Hepatocyte (in vitro differentiated cells): ENCODE results near the gene MEIS2. TPM values are rescaled to one million over a fixed set of nuclear protein-coding genes. Genes with fewer than 3 reads are reported as not detected.

ENCODE experiments used
- DNase-seq: peaks from one replicate; pipeline ENCODE4 v3.0.0-alpha.2; 2016; ENCODE audit warnings: low spot score
- H2AFZ ChIP-seq: fragments of 200-600 bp; sonication (generic); 2 replicates; pipeline ENCODE4 v1.6.0; 2016; ENCODE audit warnings: antibody characterized with exemption, mild to moderate bottlenecking
- H3K27ac ChIP-seq: fragments of 200-600 bp; sonication (generic); 2 replicates; pipeline ENCODE4 v1.5.1; 2016; ENCODE audit warnings: mild to moderate bottlenecking
- H3K27me3 ChIP-seq: fragments of 200-600 bp; sonication (generic); 2 replicates; pipeline ENCODE4 v1.6.1; 2016
- H3K36me3 ChIP-seq: fragments of 200-600 bp; sonication (generic); replicated peaks from 2 replicates; pipeline ENCODE4 v1.5.1; 2016; ENCODE audit warnings: low read depth; ENCODE audit not compliant: insufficient read depth
- H3K4me1 ChIP-seq: fragments of 200-600 bp; sonication (generic); 2 replicates; pipeline ENCODE4 v1.5.1; 2016; ENCODE audit warnings: mild to moderate bottlenecking, moderate library complexity; ENCODE audit not compliant: insufficient read depth
- H3K4me2 ChIP-seq: fragments of 200-600 bp; sonication (generic); 2 replicates; pipeline ENCODE4 v1.6.0; 2016
- H3K4me3 ChIP-seq: fragments of 200-600 bp; sonication (generic); 2 replicates; pipeline ENCODE4 v1.5.1; 2016; ENCODE audit warnings: mild to moderate bottlenecking
- H3K79me2 ChIP-seq: fragments of 200-600 bp; sonication (generic); 2 replicates; pipeline ENCODE4 v1.6.0; 2017; ENCODE audit warnings: mild to moderate bottlenecking
- H3K9me2 ChIP-seq: fragments of 200-600 bp; sonication (generic); replicated peaks from 2 replicates; pipeline ENCODE4 v1.6.0; 2017; ENCODE audit warnings: mild to moderate bottlenecking; ENCODE audit not compliant: insufficient read depth
- H3K9me3 ChIP-seq: fragments of 200-600 bp; sonication (generic); 2 replicates; pipeline ENCODE4 v1.5.1; 2016; ENCODE audit warnings: low read depth, mild to moderate bottlenecking
- H4K20me1 ChIP-seq: fragments of 200-600 bp; sonication (generic); 2 replicates; pipeline ENCODE4 v1.6.0; 2016; ENCODE audit warnings: mild to moderate bottlenecking; ENCODE audit not compliant: insufficient read depth, poor library complexity, severe bottlenecking
- CTCF ChIP-seq: fragments of 200-600 bp; sonication (generic); IDR thresholded peaks from 2 replicates; pipeline ENCODE4 v1.5.1; 2016; ENCODE audit warnings: antibody characterized with exemption, mild to moderate bottlenecking; ENCODE audit not compliant: poor library complexity
- EZH2 ChIP-seq: fragments of 200-600 bp; sonication (generic); IDR thresholded peaks from 2 replicates; pipeline ENCODE4 v1.6.1; 2016; ENCODE audit warnings: antibody characterized with exemption, mild to moderate bottlenecking, borderline replicate concordance
- EZH2phosphoT487 ChIP-seq: fragments of 200-600 bp; sonication (generic); IDR thresholded peaks from one replicate; pipeline ENCODE4 v1.6.1; 2018; ENCODE audit warnings: antibody characterized with exemption, mild to moderate bottlenecking, low read depth, moderate library complexity; ENCODE audit not compliant: unreplicated experiment, severe bottlenecking
- WGBS: methylation state at CpG from one replicate; pipeline ENCODE4 v1.1.6; 2016; ENCODE audit warnings: low lambda C conversion rate; ENCODE audit errors: missing lambda C conversion rate; 5-methylcytosine and 5-hydroxymethylcytosine counted together
- polyA plus RNA-seq: library from polyadenylated mRNA; unstranded; fragments of >200 nt; fragmentation: Nextera tagmentation; extraction: Ambion mirVana; gene quantifications from 2 replicates; pipeline ENCODE4 v1.2.1, GENCODE V29; 2016
- total RNA-seq: library from RNA; depleted of rRNA; stranded (reverse); fragments of >200 nt; gene quantifications from 2 replicates; pipeline ENCODE4 v1.2.3, GENCODE V29; 2014

MEIS2 gene
- total and polyA plus RNA-seq, 2 experiments from 2014 or later, result 20.6 to 33.5 TPM

- H3K4me2 ChIP-seq, result no peak overlapping the region
- H3K36me3 ChIP-seq, result no peaks in the 10 kb centered on the region
- H4K20me1 ChIP-seq, result no peaks in the 10 kb centered on the region
- no peak overlapping the region for H2AFZ ChIP-seq
- no peaks in the 10 kb centered on the region for H3K9me2 ChIP-seq
- 76% methylated on average over 4 of the region's 4 CpGs for WGBS
- no peaks in the 10 kb centered on the region for H3K4me1 ChIP-seq
- no peaks in the 10 kb centered on the region for H3K9me3 ChIP-seq
- no peak overlapping the region for H3K4me3 ChIP-seq
- peaks cover 10% of the 10 kb centered on the region for H3K79me2 ChIP-seq
- H3K27me3 ChIP-seq, result no peaks in the 10 kb centered on the region
- H3K27ac ChIP-seq, result no peak overlapping the region
- TF ChIP-seq EZH2phosphoT487 (no peak), EZH2 (no peak), CTCF (no peak)
- DNase-seq, result no peak
These were observed 95.9 kb downstream of the MEIS2 start for GRCh38 chr15:37004373-37004869.

GRCh38 chr15:37002041-37002672 lies 98.2 kb downstream of the MEIS2 start:
- Histone ChIP-seq H3K9me2 (no peaks in the 10 kb centered on the region), H2AFZ (no peak overlapping the region), H3K27me3 (no peaks in the 10 kb centered on the region), H3K4me2 (no peak overlapping the region), H3K9me3 (no peaks in the 10 kb centered on the region), H3K36me3 (no peaks in the 10 kb centered on the region), H3K79me2 (peaks cover 10% of the 10 kb centered on the region), H3K4me3 (no peak overlapping the region), H3K27ac (no peak overlapping the region), H3K4me1 (no peaks in the 10 kb centered on the region), H4K20me1 (no peaks in the 10 kb centered on the region)
- TF ChIP-seq EZH2phosphoT487, result no peak
- no peak for TF ChIP-seq EZH2
- TF ChIP-seq CTCF, result no peak
- DNase-seq, result no peak
- 92% methylated on average over 3 of the region's 4 CpGs for WGBS

- H2AFZ ChIP-seq, result no peak overlapping the region
- H4K20me1 ChIP-seq, result no peaks in the 10 kb centered on the region
- no peaks in the 10 kb centered on the region for H3K9me2 ChIP-seq
- no peak overlapping the region for H3K4me3 ChIP-seq
- H3K36me3 ChIP-seq, result no peaks in the 10 kb centered on the region
- peaks cover 10% of the 10 kb centered on the region for H3K79me2 ChIP-seq
- TF ChIP-seq EZH2phosphoT487 (no peak), CTCF (no peak), EZH2 (no peak)
- DNase-seq, result no peak
- no peaks in the 10 kb centered on the region for H3K4me1 ChIP-seq
- H3K27ac ChIP-seq, result no peak overlapping the region
- no peaks in the 10 kb centered on the region for H3K9me3 ChIP-seq
- H3K27me3 ChIP-seq, result no peaks in the 10 kb centered on the region
- H3K4me2 ChIP-seq, result no peak overlapping the region
These were observed 98.9 kb downstream of the MEIS2 start for GRCh38 chr15:37001417-37001816.

- TF ChIP-seq CTCF, result no peak
- TF ChIP-seq EZH2, result no peak
- TF ChIP-seq EZH2phosphoT487, result no peak
- Histone ChIP-seq H3K4me2 (no peak overlapping the region), H3K4me3 (no peak overlapping the region), H3K27ac (no peak overlapping the region), H2AFZ (no peak overlapping the region), H4K20me1 (no peaks in the 10 kb centered on the region), H3K9me3 (no peaks in the 10 kb centered on the region), H3K79me2 (peaks cover 10% of the 10 kb centered on the region), H3K27me3 (no peaks in the 10 kb centered on the region), H3K9me2 (no peaks in the 10 kb centered on the region), H3K36me3 (no peaks in the 10 kb centered on the region), H3K4me1 (no peaks in the 10 kb centered on the region)
- WGBS, result 96% methylated on average over 1 of the region's 1 CpG
- no peak for DNase-seq
These were observed 100.6 kb downstream of the MEIS2 start for GRCh38 chr15:36999778-37000177.
